Activated T-cell treated with anti-CD3 and anti-CD28 coated beads, Interleukin-2, amount 50 U/mL, for 1 hour (primary cell): ENCODE results near the gene DENND1A.

Source experiments
- DNase-seq: peaks from one replicate; pipeline ENCODE4 v3.0.0-alpha.2; 2020

DENND1A gene

DNA sequence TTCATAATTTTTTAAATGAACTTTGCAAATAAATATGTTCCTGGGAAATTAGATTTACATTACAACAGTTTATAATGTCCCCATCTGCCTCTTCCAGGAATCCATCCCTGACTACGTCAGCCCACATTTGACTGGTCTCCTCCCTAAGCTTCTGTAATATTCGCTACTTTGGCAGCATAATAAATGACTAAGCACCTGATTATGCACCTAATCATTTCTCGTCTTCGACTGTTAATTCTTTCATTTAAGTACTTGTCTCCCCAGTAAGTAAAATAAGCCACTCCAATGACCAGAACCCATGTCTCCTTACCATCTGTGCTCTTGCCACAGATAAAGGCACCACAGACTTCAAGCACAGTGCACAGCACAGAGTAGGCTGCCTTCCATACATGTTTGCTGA lies 122.7 kb downstream of the DENND1A start:
- no peak for DNase-seq

DNA sequence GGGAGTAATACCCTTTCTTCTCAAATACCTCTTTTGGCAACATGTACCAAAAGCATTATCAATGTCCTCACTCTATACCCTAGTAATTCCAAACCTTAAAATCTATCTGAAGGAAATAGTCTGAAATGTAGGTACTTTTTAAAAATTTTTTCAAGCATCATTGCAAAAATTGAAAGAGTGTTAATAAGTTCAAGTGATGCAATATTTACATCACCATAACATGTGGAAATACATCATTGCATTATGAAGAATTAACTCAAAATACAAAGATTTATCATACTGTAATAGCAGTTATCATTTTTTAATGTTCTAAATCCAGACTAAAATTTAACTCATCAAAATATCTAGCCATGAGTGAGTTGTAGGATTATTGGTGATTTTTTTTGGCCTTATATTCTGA lies 123.1 kb downstream of the DENND1A start:
- no peak for DNase-seq

DNA sequence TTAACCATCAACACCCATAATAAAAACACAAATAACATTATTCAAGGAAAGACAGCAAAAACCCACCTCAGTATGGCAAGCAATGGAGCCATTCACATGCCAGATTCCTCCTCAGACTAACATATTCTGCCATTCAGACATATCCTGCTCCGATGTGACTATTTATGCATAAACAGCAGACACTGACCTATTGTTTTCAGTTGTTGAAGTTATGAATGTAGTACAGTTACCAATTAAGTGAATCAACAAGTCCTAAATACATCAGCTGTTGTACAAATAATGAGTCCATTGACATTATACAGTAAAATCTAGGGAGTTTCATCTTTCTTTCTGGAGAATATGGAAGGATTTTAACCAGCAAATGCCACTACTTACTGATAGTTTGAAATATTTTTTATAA lies 131.7 kb downstream of the DENND1A start:
- DNase-seq: no peak

DNA sequence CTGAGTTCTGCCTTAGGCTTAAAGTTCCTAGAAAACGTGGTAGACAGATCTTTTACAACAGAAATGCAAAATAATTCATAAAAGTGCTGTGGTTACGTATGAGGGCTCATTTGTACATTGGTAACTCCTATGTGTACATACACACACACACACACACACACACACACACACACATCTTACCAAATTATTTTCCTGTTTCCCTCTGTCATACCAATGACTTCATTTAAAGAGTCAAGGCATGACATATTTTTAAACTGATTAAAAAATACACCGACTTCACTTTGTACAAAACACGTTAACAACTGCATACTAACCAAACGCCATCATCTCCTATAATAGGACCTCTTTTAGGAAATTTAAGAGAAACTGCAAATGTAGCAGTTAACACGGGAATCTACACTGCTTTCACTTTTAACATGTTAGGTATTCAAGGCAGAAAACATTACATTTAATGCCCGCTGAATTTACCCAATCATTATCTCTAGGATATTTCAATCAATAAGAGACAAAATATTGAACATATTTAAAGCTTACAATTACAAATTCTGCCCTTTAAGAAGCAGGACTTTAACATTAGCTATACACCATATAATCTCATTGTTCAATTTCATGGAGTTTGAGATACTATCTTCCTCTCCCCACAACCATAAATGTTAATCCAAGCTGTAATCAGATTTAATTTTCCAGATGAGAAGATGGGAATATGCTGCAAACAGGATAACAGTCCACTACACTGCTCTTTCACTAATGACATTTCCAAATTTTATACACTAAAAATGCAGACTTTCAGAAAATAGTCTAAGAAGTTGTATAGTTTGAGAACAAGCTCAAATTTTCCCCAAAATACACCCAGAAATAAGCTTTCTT lies 133.1 kb downstream of the DENND1A start:
- no peak for DNase-seq

DNA sequence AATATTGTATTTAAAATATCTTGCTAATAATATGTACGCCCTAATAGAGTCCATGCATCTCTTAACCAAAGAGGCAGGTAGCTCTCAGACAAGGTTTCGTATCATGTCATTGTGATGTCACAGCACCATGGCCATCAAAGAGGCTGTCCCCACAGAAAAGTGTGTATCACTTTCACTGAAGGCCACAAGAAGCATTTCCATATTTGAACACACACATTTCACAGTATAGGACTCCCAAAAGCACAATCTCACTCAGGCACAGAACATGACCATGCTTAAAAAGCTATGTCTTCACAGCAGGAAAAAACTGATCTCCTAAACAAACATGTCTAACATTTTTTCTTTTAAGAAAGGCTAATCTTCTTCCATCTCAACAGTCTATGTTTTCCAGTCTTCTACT lies 133.8 kb downstream of the DENND1A start:
- no peak for DNase-seq

DNA sequence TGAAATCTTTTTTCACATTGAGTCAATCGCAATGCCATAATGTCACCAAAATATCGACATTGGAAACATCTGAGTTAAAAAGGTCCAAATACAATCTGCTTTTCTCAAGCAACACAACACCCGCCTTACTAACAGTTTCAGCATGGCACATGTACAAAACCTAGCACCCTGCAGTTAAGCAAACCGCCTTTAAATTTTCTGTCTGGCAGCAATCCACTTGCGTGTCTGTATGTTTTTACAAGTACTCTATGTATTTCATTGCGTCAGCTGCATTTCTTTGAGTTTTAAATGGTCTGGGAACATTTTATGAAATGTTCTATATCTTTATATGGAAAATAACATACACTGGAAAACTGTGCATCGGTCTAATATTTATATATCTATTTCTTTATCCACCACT lies 134.6 kb downstream of the DENND1A start:
- no peak for DNase-seq

DNA sequence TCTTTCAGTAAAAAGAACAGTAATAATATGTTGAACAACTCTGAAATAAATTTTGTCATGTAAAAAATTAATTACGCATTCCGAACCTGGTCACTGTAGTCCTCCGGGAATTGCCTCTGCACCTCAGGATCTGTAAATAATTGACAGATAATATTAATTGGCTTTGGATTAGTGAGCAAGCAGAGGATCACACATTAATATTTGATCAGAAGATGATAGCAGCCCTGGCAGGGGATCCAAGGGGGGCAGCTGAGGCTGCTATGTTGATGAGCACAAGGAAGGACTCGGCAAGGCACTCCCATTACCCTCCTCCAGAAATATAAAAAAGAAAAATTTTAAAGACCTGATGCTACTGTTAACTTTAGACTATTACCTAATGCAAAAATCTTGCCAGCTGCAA lies 137.4 kb downstream of the DENND1A start:
- DNase-seq: no peak

DNA sequence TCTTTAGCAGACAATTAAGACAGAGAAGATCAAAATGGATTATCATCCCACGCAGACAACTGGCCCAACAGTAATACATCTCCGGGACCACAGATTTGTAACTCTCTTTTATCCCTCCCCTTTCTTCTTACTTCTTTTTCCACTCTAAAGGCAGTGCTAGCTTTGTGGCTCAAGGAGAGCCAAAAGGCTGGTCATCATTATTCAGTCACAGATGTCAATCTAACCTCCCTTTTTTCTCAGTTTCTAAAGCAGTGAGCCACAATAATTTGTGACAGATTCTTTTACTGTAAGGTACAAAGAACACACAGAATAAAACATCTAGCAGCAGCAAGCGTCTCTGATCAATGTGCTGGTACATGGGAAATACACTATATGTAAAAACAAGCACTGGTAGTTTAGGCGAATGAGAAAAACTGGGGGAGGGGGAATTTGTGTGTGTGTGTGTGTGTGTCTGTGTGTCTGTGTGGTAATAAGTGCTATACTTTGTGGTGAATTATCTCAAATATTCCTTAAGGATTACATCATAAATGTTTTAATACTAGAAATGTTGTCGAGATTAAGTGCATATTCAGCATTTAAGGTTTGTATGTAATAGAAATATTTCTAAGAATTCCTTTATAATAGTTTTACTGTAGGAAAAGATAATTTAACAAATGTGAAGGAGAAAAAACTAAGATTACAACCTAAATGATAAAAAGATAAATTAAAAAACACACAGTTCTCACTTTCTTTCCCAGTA lies 140.2 kb downstream of the DENND1A start:
- no peak for DNase-seq

DNA sequence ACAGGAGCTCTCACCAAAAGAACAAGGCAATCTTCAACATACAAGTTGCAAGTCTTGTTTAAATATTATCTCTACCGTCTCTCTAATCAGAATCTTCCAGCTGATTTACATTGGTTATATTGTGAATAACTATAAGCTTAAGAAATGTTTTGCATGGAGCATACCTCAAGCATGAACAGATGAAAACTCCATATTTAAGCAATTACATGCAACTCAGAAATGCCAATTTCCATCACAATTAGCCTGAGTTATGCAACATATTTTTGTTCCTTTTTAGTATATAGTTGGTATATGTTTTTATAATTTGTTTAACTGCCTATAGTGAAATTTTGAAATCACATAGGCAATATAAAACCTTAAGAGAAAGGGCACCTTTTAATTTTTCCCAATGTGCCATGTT lies 142.5 kb downstream of the DENND1A start:
- DNase-seq: no peak

DNA sequence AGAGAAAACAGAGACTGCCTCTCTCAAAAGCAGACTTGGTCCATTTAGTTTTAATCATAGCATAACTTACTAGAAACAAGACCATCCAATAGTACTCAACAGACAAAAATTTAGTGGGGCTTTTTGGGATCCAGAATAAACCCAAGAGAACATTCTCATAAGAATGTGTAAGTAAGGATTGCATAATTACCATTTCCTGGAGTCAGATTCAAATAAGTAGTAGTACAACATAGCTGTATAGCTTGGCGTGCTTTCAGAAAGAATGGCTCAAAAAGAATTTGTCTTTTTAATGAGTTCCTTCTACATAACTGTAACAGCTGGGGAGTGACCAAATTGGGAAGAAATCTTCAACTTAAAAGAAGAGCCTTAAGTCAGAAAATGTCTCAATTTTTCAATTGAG lies 145.4 kb downstream of the DENND1A start:
- DNase-seq: no peak

DNA sequence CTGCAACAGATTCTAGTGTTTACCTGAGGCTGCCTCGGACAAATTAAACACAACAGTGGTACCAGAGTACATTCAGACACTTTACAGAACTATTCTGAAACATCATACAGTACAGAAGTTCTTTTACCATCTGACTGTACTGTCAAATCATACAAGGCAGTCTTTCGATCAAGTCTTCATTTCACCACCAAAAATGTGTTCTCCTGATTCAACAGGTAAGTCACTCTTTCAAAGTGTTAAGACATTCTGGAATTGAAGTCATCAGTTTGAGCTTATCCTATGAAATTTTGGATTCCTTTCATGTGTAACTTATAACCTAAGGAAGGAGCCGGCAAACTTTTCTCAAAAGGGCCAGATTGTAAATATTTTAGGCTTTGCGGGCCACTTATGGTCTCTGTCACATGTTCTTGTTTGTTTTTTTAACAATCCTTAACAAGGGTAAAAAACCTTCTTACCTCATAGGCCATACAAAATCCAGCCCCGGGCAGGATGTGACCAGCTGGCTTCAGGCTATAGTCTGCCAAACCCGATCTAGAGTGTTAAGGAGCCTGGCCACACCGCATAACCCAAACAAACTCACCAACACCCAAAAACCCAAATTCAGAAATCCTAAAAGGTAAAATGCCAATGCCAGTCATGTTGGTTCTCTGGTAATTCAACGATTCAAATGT lies 151.6 kb downstream of the DENND1A start:
- DNase-seq: no peak

DNA sequence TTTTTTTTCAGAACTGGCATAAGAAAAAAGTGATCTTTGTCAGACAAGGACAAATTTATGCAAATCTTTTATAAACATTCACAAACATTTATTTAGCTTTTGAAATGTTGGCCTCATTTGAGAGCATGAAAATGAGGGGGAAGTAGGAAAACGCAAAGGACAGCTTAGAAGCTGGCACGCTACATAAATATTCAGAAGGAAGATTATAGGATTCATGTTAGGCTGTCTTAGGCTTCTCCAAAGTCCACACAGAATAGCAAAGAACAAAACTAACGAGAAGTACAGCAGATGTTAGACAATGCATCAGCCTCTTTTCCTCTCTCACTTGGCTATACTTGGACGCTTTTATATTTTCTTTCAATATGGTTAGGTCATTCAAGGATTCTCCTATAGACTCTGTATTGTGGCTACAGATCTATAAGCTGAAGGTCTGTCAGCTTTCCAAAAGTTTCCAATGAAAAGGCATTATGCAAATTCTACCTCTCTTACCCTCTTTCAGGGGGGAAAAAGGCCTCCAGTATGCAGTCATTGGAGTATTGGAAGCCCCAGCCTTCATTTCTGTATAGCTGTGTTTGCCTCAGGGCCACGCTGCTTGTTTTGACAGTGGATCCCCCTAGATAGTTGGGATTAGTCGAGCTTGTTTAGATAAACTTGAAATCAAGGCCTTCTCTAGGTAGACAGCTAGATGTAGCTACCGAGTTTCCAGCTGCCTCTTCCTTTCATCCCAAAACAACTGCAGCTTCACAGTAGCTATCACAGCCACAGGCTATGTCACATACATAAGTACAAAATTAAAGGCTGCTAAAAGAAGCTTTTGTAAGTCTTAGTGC lies 153.0 kb downstream of the DENND1A start:
- no peak for DNase-seq

DNA sequence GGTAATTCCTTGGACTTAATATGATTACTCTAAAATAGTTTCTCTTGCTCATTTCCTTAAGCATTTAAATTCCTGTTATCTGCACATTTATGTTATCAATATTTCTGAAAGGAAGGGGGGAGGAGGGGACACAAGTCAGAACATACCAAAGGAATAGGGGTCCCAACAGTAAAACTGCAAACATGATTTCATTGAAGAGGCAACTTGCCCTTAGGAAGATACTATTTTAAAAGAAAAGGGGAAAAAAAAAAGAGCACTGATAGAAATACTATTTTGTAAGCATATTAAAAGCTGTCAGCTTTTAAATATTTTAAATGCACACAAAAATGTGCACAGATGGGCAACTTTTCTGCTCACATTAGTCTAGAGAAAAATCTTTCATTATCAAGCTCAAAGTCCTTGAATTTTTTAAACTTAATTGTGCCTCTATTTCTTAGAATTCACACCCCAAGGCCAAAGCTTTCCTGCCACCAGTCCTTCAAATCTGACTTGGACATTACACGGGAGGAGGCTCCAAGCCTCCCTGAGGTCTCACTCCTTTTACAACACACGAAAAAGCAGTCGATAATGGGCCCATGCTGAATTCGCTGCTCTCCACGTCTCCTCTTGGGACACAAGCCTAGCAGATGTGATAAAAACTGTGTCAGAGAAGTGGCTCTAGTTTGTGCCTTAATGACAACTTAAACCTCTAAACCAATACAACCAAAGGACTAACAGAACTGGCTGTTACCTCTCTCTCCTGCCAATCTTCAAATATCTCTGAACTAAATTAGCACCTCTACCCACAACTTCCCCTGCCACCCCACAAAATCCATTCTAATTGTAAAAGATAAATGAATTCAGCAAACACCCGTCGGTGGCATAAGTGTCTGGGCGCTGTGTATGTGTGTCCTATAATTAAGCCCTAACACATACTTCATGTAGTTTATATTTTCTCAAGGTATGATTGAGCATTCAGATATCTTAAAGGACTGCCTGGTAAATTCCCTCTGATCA lies 154.3 kb downstream of the DENND1A start:
- DNase-seq: no peak

DNA sequence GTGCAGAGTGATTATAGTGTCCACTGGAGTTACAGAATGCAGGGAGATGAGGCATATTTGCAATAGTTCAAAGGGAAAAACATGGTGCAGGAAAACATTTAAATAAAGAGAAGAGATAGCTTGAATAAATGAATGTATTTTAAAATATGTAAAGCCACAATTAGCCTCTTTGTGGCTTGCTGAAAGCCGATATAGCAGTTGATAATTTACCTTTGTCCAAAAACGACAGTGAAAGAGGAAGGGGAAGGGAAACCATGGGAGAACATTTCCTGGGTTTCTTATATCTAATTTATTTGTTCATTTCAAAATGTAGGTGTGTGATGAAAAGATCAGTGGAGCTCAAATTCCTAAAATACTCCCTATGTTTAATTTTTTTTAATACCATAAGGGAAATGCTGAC lies 156.1 kb downstream of the DENND1A start:
- no peak for DNase-seq

DNA sequence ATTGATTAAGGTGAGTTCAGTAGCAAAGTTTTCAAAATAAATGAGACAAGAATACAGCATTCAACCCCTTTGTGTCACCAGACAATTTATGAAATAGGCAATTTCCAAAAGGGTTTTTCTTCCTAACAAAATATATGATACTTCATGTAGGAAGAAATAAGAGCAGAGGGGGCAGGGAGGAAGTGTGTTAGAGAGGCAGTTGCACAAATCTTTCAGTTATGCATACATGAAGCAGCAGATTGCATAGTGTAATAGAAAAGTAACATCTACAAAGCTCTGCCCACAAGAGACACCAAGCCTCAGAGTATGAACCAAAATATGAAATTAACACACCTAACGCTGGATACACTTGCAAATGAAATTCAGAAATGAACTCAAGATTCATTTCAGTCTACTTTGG lies 157.0 kb downstream of the DENND1A start:
- no peak for DNase-seq

DNA sequence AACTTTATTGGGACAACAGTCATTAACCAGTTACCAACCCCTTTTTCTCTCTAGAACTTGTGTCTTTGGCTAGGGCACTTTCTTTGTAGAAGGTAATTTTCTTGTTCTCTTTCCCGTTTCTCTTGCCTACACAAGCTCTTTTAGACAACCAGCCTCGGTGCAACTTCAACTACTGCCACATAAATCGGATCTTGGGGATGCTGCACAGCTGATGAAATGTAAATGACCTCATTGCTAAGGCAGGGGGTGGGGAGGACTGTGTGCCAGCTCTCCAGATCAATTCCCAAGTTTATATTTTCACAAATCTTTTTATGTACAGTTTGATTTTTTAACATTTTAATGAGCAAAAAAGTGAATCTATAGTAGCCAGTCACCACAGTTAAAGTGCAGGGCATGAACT lies 157.6 kb downstream of the DENND1A start:
- DNase-seq: no peak

DNA sequence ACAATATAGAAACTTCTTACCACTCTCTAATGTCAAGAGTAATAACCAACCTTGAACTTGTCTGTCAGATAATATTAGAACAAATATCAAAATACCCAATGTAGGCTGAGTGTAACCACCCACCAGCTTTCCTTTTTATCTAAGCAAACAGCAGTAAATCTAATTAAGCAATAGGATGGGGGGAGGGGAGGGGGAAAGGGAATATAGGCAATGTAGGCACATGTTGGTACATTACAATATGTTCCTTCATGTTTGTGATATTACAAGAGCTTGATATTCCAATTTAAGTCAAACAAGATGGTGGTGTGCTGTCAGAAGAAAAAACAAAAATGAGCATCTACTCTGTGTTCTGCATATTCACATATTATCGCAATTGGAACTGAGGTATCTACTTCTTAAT lies 158.2 kb downstream of the DENND1A start:
- DNase-seq: no peak

DNA sequence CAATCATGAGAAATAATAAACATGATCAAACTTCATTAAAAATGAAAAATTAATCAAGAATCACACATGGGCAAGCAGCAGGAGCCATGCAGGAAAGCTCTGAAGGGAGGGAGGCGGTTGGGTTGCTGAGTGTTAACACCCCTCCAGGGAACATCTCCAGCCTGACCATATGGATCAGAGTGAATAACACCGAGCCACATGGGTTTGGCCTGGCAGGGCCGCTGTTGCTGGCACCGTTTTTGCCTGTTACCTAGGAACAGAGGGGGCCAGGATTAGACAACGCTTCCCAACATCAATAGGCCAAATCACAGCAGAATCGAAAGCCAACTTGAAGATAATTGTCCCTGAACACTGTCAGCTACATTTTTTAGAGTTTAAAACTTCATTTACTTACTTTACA lies 160.2 kb downstream of the DENND1A start:
- DNase-seq: no peak

DNA sequence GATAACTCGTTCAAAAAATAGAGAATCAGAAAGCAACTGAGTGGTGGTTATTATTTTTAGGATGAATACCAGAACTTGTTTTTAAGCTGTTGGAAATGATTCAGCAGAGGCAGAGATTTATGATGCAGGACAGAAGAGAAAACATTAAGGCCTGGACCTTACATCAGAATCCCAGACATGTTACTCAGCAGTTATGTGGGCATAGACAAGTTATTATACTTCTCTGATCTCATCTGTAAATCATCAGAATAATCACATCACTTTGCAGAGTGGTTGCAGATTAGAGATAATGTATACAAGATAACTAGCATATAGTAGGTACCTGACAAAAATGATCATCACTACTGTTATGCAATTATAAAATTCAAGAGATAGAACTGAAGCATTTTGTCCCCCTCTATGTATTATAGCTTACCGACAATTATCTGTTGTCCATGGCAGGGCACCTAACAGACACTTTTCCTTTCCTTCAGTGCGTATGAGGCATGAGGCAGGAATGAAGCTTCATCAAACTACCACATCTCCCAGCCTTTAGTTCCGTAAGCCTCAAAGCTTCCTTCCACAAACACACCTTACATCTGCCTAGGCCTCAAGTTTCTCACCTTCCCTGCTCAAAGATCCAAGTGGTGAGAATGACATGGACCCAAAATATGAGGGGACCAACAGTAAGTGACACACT lies 165.9 kb downstream of the DENND1A start:
- DNase-seq: no peak

DNA sequence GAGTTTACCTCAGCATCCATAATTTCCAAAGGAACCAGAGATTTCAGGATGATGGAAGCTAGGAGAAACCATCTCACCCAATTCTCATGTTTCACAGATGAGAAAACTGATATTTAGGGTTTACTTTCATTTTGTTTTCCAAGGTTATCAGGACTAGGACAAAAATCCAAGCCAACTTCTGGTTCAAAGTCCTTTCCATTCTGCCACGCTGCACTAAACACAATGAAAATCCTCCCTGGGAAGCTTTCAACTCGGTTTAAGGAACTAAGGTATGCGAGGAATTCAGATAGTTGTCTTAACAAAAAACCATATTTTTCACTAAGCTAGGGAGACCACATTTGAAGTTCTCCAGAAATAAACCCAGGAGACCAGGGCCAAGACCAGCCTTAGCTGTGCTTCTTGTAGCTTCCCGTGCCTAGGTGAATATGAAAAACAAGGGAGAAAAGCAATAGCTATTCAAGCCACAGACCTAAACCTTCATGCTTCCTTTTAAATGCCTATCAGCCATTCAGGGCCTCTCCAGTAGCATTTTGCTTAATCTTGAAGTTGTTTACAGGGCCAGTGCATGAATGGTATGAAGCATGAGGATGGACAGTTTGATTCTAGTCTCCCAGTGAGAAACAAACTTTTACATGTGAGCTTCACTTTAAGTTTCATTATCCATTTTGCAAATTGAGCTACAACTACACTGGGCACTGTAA lies 167.9 kb downstream of the DENND1A start:
- no peak for DNase-seq
